Esophagus (tissue), 2 donors: ENCODE measurements around the gene NLRP5. TPM values are rescaled to one million over a fixed set of nuclear protein-coding genes. Genes with fewer than 3 reads are reported as not detected.
A peak's percentile ranks its signal among the peaks of the same experiment; 100 is the strongest.

Experiments
- H3K27ac ChIP-seq, 2 donors: one replicate each; pipeline ENCODE4 v1.5.1; 2013; ENCODE audit warnings: low read depth in 2 of 2, mild to moderate bottlenecking in 2 of 2, inconsistent platforms in 1 of 2, low read length in 1 of 2, moderate library complexity in 1 of 2
- H3K27me3 ChIP-seq, 2 donors: one replicate each; pipeline ENCODE4 v1.6.1; 2013; ENCODE audit warnings: low read length in 2 of 2, control low read depth in 1 of 2, mild to moderate bottlenecking in 1 of 2; ENCODE audit not compliant: insufficient read depth in 2 of 2, control insufficient read depth in 1 of 2
- H3K36me3 ChIP-seq, 2 donors: one replicate each; pipeline ENCODE4 v1.6.1; 2013; ENCODE audit warnings: low read length in 1 of 2; ENCODE audit not compliant: control insufficient read depth in 2 of 2, insufficient read depth in 2 of 2
- H3K4me1 ChIP-seq, 2 donors: one replicate each; pipeline ENCODE4 v1.6.1; 2013; ENCODE audit warnings: low read length in 1 of 2; ENCODE audit not compliant: control insufficient read depth in 2 of 2, insufficient read depth in 2 of 2
- H3K4me3 ChIP-seq, 2 donors: one replicate each; pipeline ENCODE4 v1.5.1; 2013; ENCODE audit warnings: low read length in 2 of 2, mild to moderate bottlenecking in 2 of 2, low read depth in 1 of 2, moderate library complexity in 1 of 2
- H3K9me3 ChIP-seq, 2 donors: one replicate each; pipeline ENCODE4 v1.6.1; 2013; ENCODE audit warnings: mild to moderate bottlenecking in 2 of 2, low read depth in 1 of 2, low read length in 1 of 2, moderate library complexity in 1 of 2; ENCODE audit not compliant: control insufficient read depth in 2 of 2, insufficient read depth in 1 of 2
- WGBS, 2 donors: extraction: QIAGEN DNeasy Blood & Tissue Kit; methylation state at CpG; one replicate each; pipeline ENCODE4 v1.1.7; 2013; 5-methylcytosine and 5-hydroxymethylcytosine counted together
- polyA plus RNA-seq, 2 donors: library from polyadenylated mRNA; stranded (reverse); fragments of 200-250 nt; gene quantifications; one replicate each; pipeline ENCODE4 v1.2.3, GENCODE V29; 2013
- donor health status: healthy with polysubstance abuse.
- donor health status: Bipolar disorder and iron deficiency.

NLRP5 gene
- polyA plus RNA-seq, 2 donors = not detected

DNA sequence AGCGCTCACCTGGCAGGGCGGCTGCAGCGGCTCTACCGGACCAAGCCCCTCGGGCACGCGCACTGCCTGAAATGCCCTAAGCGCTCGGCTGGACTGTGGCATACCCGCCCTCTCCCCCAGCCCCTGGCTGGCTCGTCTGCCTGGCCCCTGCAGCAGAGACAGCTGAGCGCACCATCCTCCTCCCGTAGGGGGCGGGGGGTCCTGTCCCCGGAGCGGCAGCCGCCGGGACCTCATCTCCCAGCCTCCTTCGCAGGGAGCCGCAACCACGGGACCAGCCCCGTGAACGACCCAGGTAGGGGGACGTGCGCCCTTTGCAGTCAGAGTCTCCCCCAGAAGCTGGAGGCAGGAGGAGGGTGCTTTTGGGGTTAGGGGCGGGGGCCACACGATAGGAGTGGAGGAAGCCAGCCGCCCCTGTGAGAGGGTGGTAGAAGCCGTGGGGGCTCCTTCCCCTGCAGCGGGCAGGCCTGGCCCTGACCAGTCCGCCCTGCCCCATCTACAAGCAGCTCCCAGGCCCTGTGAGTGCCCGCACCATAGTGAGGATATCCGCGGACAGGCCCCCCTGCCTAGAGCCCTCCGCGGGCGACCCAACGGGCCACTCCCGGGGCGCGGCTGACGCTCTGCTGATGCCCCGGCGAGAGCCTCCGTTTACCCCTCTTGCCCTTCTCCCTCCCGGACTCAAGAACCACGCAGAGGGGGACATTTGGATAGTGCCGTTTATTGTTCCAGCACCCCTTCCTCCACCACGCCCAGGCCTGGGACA, 100.3 kb downstream of the NLRP5 start:
- H3K4me3 ChIP-seq = no peak overlapping the region
- no peaks in the 10 kb centered on the region for H3K27me3 ChIP-seq
- WGBS, 2 donors = 81 to 84% methylated on average over 45 to 49 of the region's 49 CpGs
- H3K27ac ChIP-seq = no peak overlapping the region
- no peaks in the 10 kb centered on the region for H3K9me3 ChIP-seq
- H3K36me3 ChIP-seq = peaks cover 0 to 20% of the 10 kb centered on the region in 2 donors
- H3K4me1 ChIP-seq = peaks cover 0 to 5% of the 10 kb centered on the region in 2 donors

DNA sequence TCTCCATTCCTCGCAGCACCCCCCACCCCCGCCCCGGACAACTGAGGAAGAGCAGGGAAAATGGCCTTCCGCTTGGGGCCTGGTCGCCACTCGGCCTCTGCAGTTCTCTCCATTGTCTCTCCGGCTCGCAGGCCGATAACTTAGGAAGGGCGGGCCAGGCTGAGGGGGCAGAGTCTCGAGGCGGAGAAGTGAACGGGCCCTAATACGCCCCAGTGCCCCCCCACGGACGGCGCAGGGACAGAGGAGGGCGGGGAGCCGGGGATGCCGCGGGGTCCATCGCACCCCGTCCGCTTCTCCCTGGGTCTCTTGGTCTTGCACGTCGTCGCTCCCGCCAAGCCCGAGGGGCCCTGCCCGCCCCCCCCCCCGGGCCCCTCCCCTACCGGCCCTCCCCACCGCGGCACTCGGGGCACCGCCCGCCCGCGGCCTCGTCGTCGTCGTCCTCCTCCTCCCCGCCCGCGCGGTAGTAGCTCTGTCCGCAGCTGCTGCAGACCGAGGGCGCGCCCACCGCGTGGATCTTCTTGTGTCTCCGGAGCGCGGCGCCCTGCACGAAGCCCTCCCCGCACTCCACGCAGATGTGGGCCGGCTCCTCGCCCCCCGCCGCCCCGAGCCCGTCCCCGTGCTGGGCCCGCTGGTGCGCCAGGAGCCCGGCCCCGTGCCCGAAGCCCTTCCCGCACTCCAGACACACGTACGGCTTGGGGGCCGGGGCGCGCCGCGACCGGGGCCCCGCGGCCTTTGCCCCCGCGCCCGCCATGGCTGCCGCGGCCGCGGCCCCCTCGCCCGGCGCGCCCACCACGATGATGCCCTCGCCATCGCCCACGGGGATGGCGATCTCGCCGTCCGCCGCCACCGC, 101.3 kb downstream of the NLRP5 start:
- no peaks in the 10 kb centered on the region for H3K27me3 ChIP-seq
- H3K27ac ChIP-seq = no peak overlapping the region
- 86% methylated on average over 89 to 104 of the region's 104 CpGs for WGBS, 2 donors
- H3K9me3 ChIP-seq = no peaks in the 10 kb centered on the region
- H3K4me1 ChIP-seq = peaks cover 0 to 5% of the 10 kb centered on the region in 2 donors
- no peak overlapping the region for H3K4me3 ChIP-seq
- H3K36me3 ChIP-seq = peaks cover 0 to 20% of the 10 kb centered on the region in 2 donors

DNA sequence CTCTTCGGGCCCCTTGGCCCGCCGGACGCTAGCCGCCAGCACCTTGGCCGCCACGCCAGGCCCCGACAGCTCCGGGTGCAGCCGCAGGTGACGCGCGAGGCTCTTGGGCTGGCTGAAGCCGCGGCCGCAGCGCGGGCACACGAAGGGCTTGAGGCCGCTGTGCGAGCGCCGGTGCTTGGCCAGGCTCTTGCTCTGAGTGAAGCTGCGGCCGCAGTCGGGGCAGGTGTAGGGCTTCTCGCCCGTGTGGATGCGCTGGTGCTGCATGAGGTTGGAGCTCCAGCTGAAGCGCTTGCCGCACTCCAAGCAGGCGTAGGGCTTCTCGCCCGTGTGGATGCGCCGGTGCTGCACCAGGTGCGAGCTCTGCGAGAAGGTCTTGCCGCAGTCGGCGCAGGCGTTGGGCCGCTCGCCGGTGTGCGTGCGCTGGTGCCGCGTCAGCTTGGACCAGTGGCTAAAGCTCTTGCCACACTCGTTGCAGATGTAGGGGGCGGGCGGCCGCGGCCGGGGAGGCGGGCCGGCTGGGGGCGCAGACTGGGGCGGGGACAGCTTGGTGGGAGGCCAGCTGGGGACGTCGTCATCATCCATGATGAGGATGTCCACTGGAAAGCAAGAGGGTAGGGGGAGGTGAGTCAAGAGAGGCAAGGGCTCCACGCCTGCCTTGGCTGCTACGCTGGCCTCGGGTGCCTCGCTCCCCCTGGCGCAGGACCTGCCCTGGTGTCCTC, 102.1 kb downstream of the NLRP5 start:
- H3K4me3 ChIP-seq = no peak overlapping the region
- WGBS, 2 donors = 95 to 96% methylated on average over 62 to 66 of the region's 66 CpGs
- H3K27me3 ChIP-seq = no peaks in the 10 kb centered on the region
- no peak overlapping the region for H3K27ac ChIP-seq
- peaks cover 0 to 20% of the 10 kb centered on the region in 2 donors for H3K36me3 ChIP-seq
- no peaks in the 10 kb centered on the region for H3K9me3 ChIP-seq
- H3K4me1 ChIP-seq = peaks cover 0 to 5% of the 10 kb centered on the region in 2 donors

GRCh38 chr19:56089344-56089743, 102.8 kb downstream of the NLRP5 start:
- 87 to 90% methylated on average over 14 of the region's 14 CpGs for WGBS, 2 donors
- Histone ChIP-seq H3K9me3 (no peaks in the 10 kb centered on the region), H3K36me3 (peaks cover 0 to 20% of the 10 kb centered on the region in 2 donors), H3K4me3 (no peak overlapping the region), H3K27me3 (no peaks in the 10 kb centered on the region), H3K4me1 (peaks cover 0 to 5% of the 10 kb centered on the region in 2 donors), H3K27ac (no peak overlapping the region)

- Histone ChIP-seq H3K4me3 (no peak overlapping the region), H3K27ac (peak overlapping the region; percentile 14 to 53), H3K27me3 (no peaks in the 10 kb centered on the region), H3K4me1 (peaks cover 0 to 5% of the 10 kb centered on the region in 2 donors), H3K36me3 (peaks cover 0 to 17% of the 10 kb centered on the region in 2 donors), H3K9me3 (no peaks in the 10 kb centered on the region)
- WGBS, 2 donors = 59 to 60% methylated on average over 10 of the region's 10 CpGs
These were observed 104.5 kb downstream of the NLRP5 start for GRCh38 chr19:56091066-56091490.

DNA sequence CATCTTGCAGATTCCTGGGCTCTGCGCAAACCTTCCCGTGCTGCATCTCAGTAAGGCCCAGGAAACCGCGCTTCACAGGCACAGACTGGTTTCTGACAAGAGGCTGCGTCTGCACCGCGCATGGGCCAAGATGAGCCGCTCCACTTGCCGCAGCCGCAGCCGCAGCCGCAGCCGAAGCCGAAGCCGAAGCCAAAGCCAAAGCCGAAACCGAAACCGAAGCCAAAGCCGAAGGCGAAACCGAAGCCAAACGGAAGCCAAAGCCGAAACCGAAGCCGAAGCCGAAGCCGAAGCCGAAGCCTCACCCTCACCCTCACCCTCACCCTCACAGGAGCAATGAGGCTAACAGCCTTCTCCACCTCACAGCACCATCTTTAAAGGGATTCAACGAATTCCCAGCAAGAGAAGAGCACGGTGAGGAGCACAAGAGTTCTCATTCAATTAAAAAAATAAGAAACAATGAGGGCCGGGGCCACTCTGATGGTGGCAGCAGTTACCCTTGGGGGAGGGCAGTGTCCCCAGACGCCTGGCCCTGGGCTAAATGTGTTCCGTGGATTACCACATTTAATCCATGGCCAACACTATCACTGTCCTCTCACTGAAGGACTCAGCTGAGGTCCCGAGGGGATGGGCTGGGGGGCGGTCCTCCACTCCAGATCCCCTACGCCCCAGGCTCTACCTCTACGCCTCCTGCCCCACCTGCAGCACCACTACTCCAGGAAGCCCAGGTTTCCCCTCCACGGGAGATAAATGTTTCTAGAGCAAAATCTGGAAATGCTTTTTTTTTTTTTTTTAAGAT, 105.4 kb downstream of the NLRP5 start:
- H3K4me1 ChIP-seq = peaks cover 0 to 5% of the 10 kb centered on the region in 2 donors
- no peaks in the 10 kb centered on the region for H3K27me3 ChIP-seq
- peaks cover 0 to 15% of the 10 kb centered on the region in 2 donors for H3K36me3 ChIP-seq
- no peak overlapping the region for H3K4me3 ChIP-seq
- H3K27ac ChIP-seq = no peak overlapping the region
- H3K9me3 ChIP-seq = no peaks in the 10 kb centered on the region
- 89 to 93% methylated on average over 38 of the region's 38 CpGs for WGBS, 2 donors

DNA sequence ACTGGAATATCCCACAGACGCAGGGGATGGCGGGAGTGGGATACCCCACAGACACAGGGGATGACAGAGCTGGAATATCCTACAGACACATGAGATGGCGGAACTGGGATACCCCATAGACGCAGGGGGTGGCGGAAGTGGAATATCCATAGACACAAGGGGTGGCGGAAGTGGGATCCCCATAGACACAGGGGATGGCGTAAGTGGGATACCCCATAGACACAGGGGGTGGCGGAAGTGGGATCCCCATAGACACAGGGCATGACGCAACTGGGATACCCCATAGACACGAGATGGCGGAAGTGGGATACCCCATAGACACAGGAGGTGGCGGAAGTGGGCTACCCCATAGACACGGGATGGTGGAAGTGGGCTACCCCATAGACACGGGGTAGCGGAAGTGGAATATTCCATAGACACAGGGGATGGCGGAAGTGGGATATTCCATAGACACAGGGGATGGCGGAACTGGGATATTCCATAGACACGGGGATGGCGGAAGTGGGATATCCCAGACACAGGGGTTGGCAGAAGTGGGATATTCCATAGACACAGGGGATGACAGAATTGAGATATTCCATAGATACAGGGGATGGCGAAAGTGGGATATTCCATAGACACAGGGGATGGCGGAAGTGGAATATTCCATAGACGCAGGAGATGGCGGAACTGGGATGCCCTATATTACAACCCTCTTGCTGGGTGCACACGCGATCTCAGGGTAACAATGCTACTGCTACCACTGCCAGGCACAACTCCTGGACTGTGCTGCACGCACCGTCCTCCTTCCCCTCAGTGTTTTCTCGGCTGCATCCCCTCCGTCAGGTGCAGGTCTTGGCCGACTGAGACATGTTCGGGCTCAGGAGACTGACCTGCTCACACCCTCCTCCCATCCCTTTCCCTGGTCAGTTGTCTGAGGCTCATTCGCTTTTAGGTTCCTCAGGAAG, 106.4 kb downstream of the NLRP5 start:
- peaks cover 0 to 16% of the 10 kb centered on the region in 2 donors for H3K36me3 ChIP-seq
- no peak overlapping the region for H3K27ac ChIP-seq
- 96 to 98% methylated on average over 32 of the region's 32 CpGs for WGBS, 2 donors
- no peaks in the 10 kb centered on the region for H3K27me3 ChIP-seq
- no peaks in the 10 kb centered on the region for H3K9me3 ChIP-seq
- H3K4me1 ChIP-seq = peaks cover 0 to 5% of the 10 kb centered on the region in 2 donors
- H3K4me3 ChIP-seq = no peak overlapping the region

DNA sequence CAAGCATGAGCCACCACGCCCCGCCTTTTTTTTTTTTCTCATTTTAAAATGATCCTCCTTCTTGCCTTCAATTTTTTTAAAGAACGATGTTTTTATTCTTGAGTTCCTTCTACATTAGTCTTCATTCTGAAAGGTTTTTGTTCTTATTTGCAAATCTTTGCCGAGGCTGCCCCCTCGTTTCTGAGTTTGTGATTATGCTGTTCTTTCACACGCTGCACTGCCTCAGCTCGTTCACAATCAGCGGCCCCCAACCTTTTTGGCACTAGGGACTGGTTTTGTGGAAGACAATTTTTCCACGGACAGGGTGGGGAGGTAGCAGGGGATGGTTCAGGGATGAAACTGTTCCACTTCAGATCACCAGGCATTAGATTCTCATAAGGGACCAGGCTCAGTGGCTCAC, 107.9 kb downstream of the NLRP5 start:
- H3K27ac ChIP-seq = no peak overlapping the region
- no peak overlapping the region for H3K4me3 ChIP-seq
- 84% methylated on average over 9 of the region's 9 CpGs for WGBS, 2 donors
- H3K4me1 ChIP-seq = peaks cover 0 to 5% of the 10 kb centered on the region in 2 donors
- peaks cover 0 to 19% of the 10 kb centered on the region in 2 donors for H3K36me3 ChIP-seq
- H3K27me3 ChIP-seq = no peaks in the 10 kb centered on the region
- H3K9me3 ChIP-seq = no peaks in the 10 kb centered on the region
